Transverse colon (tissue), 4 donors: ENCODE results near the gene TCAIM. TPM values are rescaled to one million over a fixed set of nuclear protein-coding genes. Genes with fewer than 3 reads are reported as not detected.
"Not testable (repeated sequence)": the region's sequence is repeated elsewhere in the genome, so short reads cannot be mapped to it uniquely, and the experiment has no call there.

ENCODE experiments used
- DNase-seq: peaks from one replicate; pipeline ENCODE4 v3.0.0-alpha.2; 2019
- H3K27ac ChIP-seq, 4 donors: fragments of 200-600 bp; sonication (generic); 2 replicates each; pipeline ENCODE4 v1.5.1; 2016 to 2018; ENCODE audit warnings: inconsistent platforms in 4 of 4
- H3K27me3 ChIP-seq: fragments of 200-600 bp; sonication (generic); 2 replicates; pipeline ENCODE4 v1.5.1; 2017; ENCODE audit warnings: inconsistent platforms
- H3K36me3 ChIP-seq, 4 donors: fragments of 200-600 bp; sonication (generic); 2 replicates each; pipeline ENCODE4 v1.5.1; 2017 to 2019; ENCODE audit warnings: inconsistent platforms in 4 of 4
- H3K4me1 ChIP-seq, 4 donors: fragments of 200-600 bp; sonication (generic); 2 replicates each; pipeline ENCODE4 v1.5.1; 2017 to 2020; ENCODE audit warnings: inconsistent platforms in 4 of 4
- H3K4me3 ChIP-seq, 4 donors: fragments of 200-600 bp; sonication (generic); 1 replicate in 1 of 4; 2 replicates in 3 of 4; pipeline versions ENCODE4 v1.5.1 to v1.6.1; 2017 to 2019; ENCODE audit warnings: inconsistent platforms in 4 of 4
- H3K9me3 ChIP-seq, 2 donors: fragments of 200-600 bp; sonication (generic); 2 replicates each; pipeline ENCODE4 v1.5.1; 2017 to 2019; ENCODE audit warnings: inconsistent platforms in 2 of 2
- EP300 ChIP-seq: sonication (generic); formaldehyde crosslinking; IDR thresholded peaks from one replicate; pipeline ENCODE4 v1.6.1; 2017; ENCODE audit warnings: antibody characterized with exemption, low read depth
- POLR2A ChIP-seq: fragments of 450-650 bp; IDR thresholded peaks from one replicate; pipeline ENCODE4 v1.6.1; 2016; ENCODE audit warnings: antibody characterized with exemption, mild to moderate bottlenecking, moderate library complexity
- POLR2AphosphoS5 ChIP-seq, 3 donors: sonication (generic); formaldehyde crosslinking; IDR thresholded peaks; one replicate each; pipeline ENCODE4 v1.6.1; 2016; ENCODE audit warnings: antibody characterized with exemption in 3 of 3
- WGBS, 2 donors: methylation state at CpG; one replicate each; pipeline ENCODE4 v1.1.5; 2018; ENCODE audit warnings: low coverage in 1 of 2; 5-methylcytosine and 5-hydroxymethylcytosine counted together
- in situ Hi-C, 4 donors: fragments of 200-750 bp; cut with MboI; loops; one replicate each; pipeline versions ENCODE4 v1.15.0 to v1.15.1; 2017; ENCODE audit warnings: low sequenced_read_pairs in 3 of 4, low pct_ligation_motif_present in 1 of 4, low pct_unique_long_range_greater_than_20kb in 1 of 4
- intact Hi-C: fragments of 100-400 bp; cut with DNase I; formaldehyde crosslinking; loops from one replicate; pipeline ENCODE4 v1.15.1; 2023; ENCODE audit warnings: low total_unique reads
- total RNA-seq, 4 donors: library from RNA; depleted of rRNA; stranded (reverse); fragments of >200 nt; gene quantifications; one replicate each; pipeline ENCODE4 v1.1.0, GENCODE V29; 2016
- TF ChIP-seq, protein P1 (sequence below), 5 experiments: fragments of 200-600 bp in 3 of 5; fragments of 450-650 bp in 2 of 5; sonication (generic) in 3 of 5; IDR thresholded peaks; 1 replicate in 2 of 5; 2 replicates in 3 of 5; pipeline ENCODE4 v1.5.1; 2016 to 2017; ENCODE audit warnings: antibody characterized with exemption in 5 of 5, inconsistent platforms in 3 of 5, mild to moderate bottlenecking in 2 of 5, moderate library complexity in 1 of 5

TCAIM gene
- total RNA-seq, 4 donors from 2014 or later = 2.2 to 19.5 (median 14.6) TPM

DNA sequence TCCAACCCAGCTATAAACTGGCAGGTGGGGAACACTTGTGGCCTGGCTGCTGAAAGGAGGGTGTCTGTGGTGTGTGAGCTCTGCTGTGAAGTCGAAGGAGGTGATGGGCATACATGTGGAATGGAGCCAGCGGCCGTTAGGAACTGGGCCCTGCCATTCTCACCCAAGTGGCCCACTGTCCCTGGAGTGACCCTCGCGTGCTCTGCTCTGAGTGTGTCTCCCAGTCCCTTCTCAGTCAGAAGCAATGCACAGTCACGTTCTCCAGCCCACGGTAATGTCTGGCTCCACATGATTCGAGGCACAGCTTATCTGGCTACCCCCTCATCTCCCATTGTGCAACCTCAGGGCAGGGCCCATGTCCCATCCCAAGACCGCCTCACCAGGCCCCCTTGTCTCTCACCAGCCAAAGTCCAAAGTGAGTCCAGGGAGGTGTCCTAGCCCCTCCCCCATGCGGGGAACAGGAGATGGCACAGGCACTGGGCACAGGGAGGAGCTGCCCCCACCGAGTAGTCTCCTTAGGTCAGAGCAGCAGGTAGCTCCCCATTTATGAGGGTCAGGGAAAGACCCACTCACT lies 76.0 kb downstream of the TCAIM start:
- no peaks in the 10 kb centered on the region for H3K4me1 ChIP-seq
- TF ChIP-seq POLR2AphosphoS5 (IDR thresholded peaks at IDR 0.05) (no peak), EP300 (no peak), POLR2A (no peak)
- TF ChIP-seq, protein P1, sequence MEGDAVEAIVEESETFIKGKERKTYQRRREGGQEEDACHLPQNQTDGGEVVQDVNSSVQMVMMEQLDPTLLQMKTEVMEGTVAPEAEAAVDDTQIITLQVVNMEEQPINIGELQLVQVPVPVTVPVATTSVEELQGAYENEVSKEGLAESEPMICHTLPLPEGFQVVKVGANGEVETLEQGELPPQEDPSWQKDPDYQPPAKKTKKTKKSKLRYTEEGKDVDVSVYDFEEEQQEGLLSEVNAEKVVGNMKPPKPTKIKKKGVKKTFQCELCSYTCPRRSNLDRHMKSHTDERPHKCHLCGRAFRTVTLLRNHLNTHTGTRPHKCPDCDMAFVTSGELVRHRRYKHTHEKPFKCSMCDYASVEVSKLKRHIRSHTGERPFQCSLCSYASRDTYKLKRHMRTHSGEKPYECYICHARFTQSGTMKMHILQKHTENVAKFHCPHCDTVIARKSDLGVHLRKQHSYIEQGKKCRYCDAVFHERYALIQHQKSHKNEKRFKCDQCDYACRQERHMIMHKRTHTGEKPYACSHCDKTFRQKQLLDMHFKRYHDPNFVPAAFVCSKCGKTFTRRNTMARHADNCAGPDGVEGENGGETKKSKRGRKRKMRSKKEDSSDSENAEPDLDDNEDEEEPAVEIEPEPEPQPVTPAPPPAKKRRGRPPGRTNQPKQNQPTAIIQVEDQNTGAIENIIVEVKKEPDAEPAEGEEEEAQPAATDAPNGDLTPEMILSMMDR (IDR thresholded peaks at IDR 0.05) = no peak
- in situ Hi-C loops = no loop called here
- 79% methylated on average over 11 of the region's 11 CpGs; no CpG with 5 or more reads in 1 of the 2 donors for WGBS, 2 donors
- no peak overlapping the region for H3K4me3 ChIP-seq
- no peaks in the 10 kb centered on the region for H3K36me3 ChIP-seq
- H3K9me3 ChIP-seq = no peaks in the 10 kb centered on the region
- intact Hi-C loops = no loop called here
- no peak for DNase-seq
- no peak overlapping the region for H3K27ac ChIP-seq
- H3K27me3 ChIP-seq = no peaks in the 10 kb centered on the region

DNA sequence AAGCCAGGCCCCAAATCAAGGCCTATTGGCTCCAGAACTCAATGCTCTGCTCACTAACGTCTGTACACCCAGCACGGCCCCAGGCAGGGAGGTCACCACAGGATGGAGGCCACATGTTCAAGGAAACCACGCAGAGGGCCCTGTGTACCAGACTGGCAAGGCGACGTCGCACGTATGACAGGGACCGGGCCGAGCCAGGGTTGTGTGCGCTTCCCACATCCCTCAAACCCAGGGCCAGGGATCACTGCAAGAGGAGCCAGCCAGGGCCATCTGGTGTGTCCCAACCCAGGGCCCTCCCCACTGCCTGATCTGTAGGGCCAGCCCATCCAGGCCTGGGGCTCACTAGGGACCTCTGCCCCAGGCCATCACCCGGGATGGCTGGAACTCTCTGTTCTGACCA lies 76.9 kb downstream of the TCAIM start:
- no peaks in the 10 kb centered on the region for H3K9me3 ChIP-seq
- no peaks in the 10 kb centered on the region for H3K36me3 ChIP-seq
- no peaks in the 10 kb centered on the region for H3K27me3 ChIP-seq
- no peak for TF ChIP-seq POLR2AphosphoS5 (IDR thresholded peaks at IDR 0.05)
- no peak for TF ChIP-seq EP300
- no peak for TF ChIP-seq POLR2A
- TF ChIP-seq, protein P1 (IDR thresholded peaks at IDR 0.05) = no peak
- WGBS, 2 donors = 91% methylated on average over 11 of the region's 11 CpGs; no CpG with 5 or more reads in 1 of the 2 donors
- in situ Hi-C loops (no loop called here), intact Hi-C loops (no loop called here)
- no peak for DNase-seq
- no peaks in the 10 kb centered on the region for H3K4me1 ChIP-seq
- H3K4me3 ChIP-seq = no peak overlapping the region
- H3K27ac ChIP-seq = no peak overlapping the region

DNA sequence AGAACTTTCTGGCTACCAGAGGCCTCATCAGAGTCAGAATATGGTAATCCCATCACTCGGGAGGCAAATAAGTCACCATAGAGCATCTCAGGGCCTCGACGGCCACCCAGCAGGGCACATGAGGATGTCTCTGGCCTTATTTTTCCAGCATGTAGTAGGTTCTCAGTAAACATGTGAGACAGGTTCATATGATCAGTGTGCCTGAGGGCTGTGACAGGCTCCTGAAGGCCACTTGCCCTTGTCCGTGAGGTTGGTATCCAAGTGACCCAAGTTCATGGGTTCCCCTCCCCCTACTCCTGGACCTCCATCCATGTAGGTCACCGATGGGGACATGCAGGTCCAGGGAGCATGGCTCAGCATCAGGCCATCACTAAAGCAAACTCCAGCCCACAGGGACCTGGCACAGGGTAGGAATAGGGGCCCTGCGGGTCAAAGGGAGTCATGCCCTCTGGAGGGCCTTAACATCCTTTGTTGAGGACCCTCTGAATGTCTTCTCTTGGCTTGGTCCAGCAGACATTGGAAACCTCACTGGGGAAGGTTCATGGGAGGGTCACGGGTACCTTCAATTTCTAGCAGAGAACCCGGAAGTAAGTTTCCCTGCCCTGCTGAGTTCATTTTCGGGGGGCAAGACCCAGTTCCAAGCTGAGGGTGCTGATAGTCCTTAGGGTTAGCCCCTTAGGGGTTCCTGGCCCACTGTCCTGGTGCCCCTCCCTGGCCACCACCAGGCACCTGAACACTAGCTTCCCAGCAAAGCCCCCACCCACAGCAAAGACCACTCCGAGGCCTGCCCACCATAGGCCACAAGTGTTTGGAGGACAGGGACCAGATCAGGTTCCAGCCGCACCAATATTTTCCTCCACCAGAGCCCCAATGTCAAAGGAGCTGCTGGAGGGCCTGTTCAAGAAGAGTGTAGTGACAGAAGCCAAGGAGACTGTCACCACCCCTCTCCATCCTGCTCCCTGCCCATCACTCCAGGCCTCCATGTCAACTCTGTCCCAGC lies 77.8 kb downstream of the TCAIM start:
- DNase-seq = no peak
- no peaks in the 10 kb centered on the region for H3K9me3 ChIP-seq
- 96 to 100% methylated on average over 2 to 11 of the region's 11 CpGs for WGBS, 2 donors
- H3K4me3 ChIP-seq = no peak overlapping the region
- no peak for TF ChIP-seq POLR2AphosphoS5 (IDR thresholded peaks at IDR 0.05)
- TF ChIP-seq POLR2A = no peak
- TF ChIP-seq EP300 = no peak
- TF ChIP-seq, protein P1 (IDR thresholded peaks at IDR 0.05) = no peak
- intact Hi-C loops (no loop called here), in situ Hi-C loops (no loop called here)
- no peaks in the 10 kb centered on the region for H3K4me1 ChIP-seq
- H3K27ac ChIP-seq = no peak overlapping the region
- no peaks in the 10 kb centered on the region for H3K36me3 ChIP-seq
- no peaks in the 10 kb centered on the region for H3K27me3 ChIP-seq

DNA sequence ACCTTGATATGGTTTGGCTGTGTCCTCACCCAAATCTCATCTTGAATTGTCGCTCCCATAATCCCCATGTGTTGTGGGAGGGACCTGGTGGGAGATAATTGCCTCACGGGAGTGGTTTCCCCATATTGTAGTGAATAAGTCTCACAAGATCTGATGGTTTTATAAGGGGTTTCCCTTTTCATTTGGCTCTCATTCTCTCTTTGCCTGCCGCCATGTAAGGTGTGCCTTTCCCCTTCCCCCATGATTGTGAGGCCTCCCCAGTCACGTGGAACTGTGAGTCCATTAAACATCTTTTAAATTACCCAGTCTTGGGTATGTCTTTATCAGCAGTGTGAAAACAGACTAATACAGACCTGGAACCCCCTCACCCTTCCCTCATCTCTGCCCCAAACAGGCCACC lies 79.6 kb downstream of the TCAIM start:
- in situ Hi-C loops, H3K36me3 ChIP-seq, H3K4me1 ChIP-seq, intact Hi-C loops, H3K27ac ChIP-seq, H3K27me3 ChIP-seq, H3K9me3 ChIP-seq, H3K4me3 ChIP-seq, DNase-seq: not testable (repeated sequence)
- WGBS, 2 donors = 83 to 93% methylated on average over 4 of the region's 4 CpGs
